Common myeloid progenitor, CD34-positive (primary cell): ENCODE measurements around the gene CDH13.

Experiments
- CTCF ChIA-PET: fragments of 350-600 bp; sonication (Branson Sonifier 250); formaldehyde crosslinking; loops from one replicate; lab custom pipeline; 2021; ENCODE audit warnings: antibody characterized with exemption; lab: Charles Lee
- POLR2A ChIA-PET: fragments of 350-600 bp; sonication (Branson Sonifier 250); formaldehyde crosslinking; loops from one replicate; lab custom pipeline; 2021; ENCODE audit warnings: antibody characterized with exemption; lab: Charles Lee
- DNase-seq, 3 donors: peaks; one replicate each; pipeline versions ENCODE4 v3.0.0 to v3.0.0-alpha.2; 2013
- H3K27ac ChIP-seq, 2 experiments: 1 replicate in 1 of 2; 2 replicates in 1 of 2; pipeline ENCODE4 v1.7.0; 2013; ENCODE audit warnings: inconsistent platforms in 2 of 2, low read length in 2 of 2, mild to moderate bottlenecking in 2 of 2, low read depth in 1 of 2, moderate library complexity in 1 of 2; ENCODE audit not compliant: severe bottlenecking in 2 of 2, insufficient read depth in 1 of 2, poor library complexity in 1 of 2
- H3K27me3 ChIP-seq, 5 experiments: replicated peaks in 2 of 5; 1 replicate in 3 of 5; 2 replicates in 2 of 5; pipeline versions ENCODE4 v1.6.1 to v1.7.0; 2013; ENCODE audit warnings: low read length in 4 of 5, mild to moderate bottlenecking in 2 of 5, moderate library complexity in 2 of 5, inconsistent platforms in 1 of 5; ENCODE audit not compliant: insufficient read depth in 5 of 5, control insufficient read depth in 4 of 5
- H3K36me3 ChIP-seq, 4 experiments: 1 replicate in 2 of 4; 2 replicates in 2 of 4; pipeline versions ENCODE4 v1.6.1 to v1.7.0; 2013; ENCODE audit warnings: low read length in 3 of 4, control low read depth in 1 of 4, mild to moderate bottlenecking in 1 of 4; ENCODE audit not compliant: control insufficient read depth in 4 of 4, insufficient read depth in 4 of 4
- H3K4me1 ChIP-seq, 4 experiments: 1 replicate in 3 of 4; 2 replicates in 1 of 4; pipeline versions ENCODE4 v1.6.1 to v1.7.1; 2013; ENCODE audit warnings: low read length in 3 of 4, mild to moderate bottlenecking in 3 of 4, control low read depth in 1 of 4, inconsistent platforms in 1 of 4, moderate library complexity in 1 of 4; ENCODE audit not compliant: control insufficient read depth in 4 of 4, insufficient read depth in 4 of 4; ENCODE audit errors: control extremely low read depth in 1 of 4
- H3K4me3 ChIP-seq, 7 experiments: 1 replicate in 4 of 7; 2 replicates in 3 of 7; pipeline versions ENCODE4 v1.5.1 to v1.7.0; 2013; ENCODE audit warnings: mild to moderate bottlenecking in 7 of 7, low read length in 6 of 7, moderate library complexity in 6 of 7, inconsistent platforms in 2 of 7, low read depth in 2 of 7, control low read depth in 1 of 7; ENCODE audit not compliant: insufficient read depth in 4 of 7, control insufficient read depth in 1 of 7; ENCODE audit errors: extremely low read depth in 1 of 7
- H3K9me3 ChIP-seq, 5 experiments: 1 replicate in 4 of 5; 2 replicates in 1 of 5; pipeline versions ENCODE4 v1.6.1 to v1.7.1; 2013; ENCODE audit warnings: low read length in 4 of 5, mild to moderate bottlenecking in 2 of 5, inconsistent platforms in 1 of 5, low read depth in 1 of 5, moderate library complexity in 1 of 5; ENCODE audit not compliant: control insufficient read depth in 4 of 5, insufficient read depth in 2 of 5; ENCODE audit errors: control extremely low read depth in 1 of 5
- WGBS: methylation state at CpG from one replicate; pipeline ENCODE4 v1.1.5; 2013; ENCODE audit not compliant: insufficient coverage; 5-methylcytosine and 5-hydroxymethylcytosine counted together

The CDH13 gene

GRCh38 chr16:83019963-83020362 is 393.2 kb downstream of the CDH13 start:
- POLR2A ChIA-PET: no interaction called here

GRCh38 chr16:83021045-83021444 is 394.3 kb downstream of the CDH13 start:
- POLR2A ChIA-PET: no interaction called here

More at GRCh38 chr16:83019963-83020362, 393.2 kb downstream of the CDH13 start:
- Histone ChIP-seq H3K4me3 (no peak overlapping the region), H3K36me3 (no peaks in the 10 kb centered on the region), H3K27ac (no peak overlapping the region), H3K27me3 (no peaks in the 10 kb centered on the region), H3K9me3 (no peaks in the 10 kb centered on the region), H3K4me1 (no peaks in the 10 kb centered on the region)
- CTCF ChIA-PET: no interaction called here
- DNase-seq: no peak
- 98% methylated on average over 6 of the region's 6 CpGs for WGBS

GRCh38 chr16:83021746-83022145 is 395.0 kb downstream of the CDH13 start:
- H3K4me1 ChIP-seq: no peaks in the 10 kb centered on the region
- no peak for DNase-seq
- H3K36me3 ChIP-seq: no peaks in the 10 kb centered on the region
- H3K9me3 ChIP-seq: no peaks in the 10 kb centered on the region
- WGBS: 94% methylated on average over 3 of the region's 3 CpGs
- no peak overlapping the region for H3K4me3 ChIP-seq
- CTCF ChIA-PET: no interaction called here
- no peak overlapping the region for H3K27ac ChIP-seq
- POLR2A ChIA-PET: no interaction called here
- no peaks in the 10 kb centered on the region for H3K27me3 ChIP-seq

More at GRCh38 chr16:83021045-83021444, 394.3 kb downstream of the CDH13 start:
- H3K27me3 ChIP-seq: no peaks in the 10 kb centered on the region
- CTCF ChIA-PET: no interaction called here
- H3K4me3 ChIP-seq: no peak overlapping the region
- no peaks in the 10 kb centered on the region for H3K4me1 ChIP-seq
- H3K36me3 ChIP-seq: no peaks in the 10 kb centered on the region
- no peak overlapping the region for H3K27ac ChIP-seq
- no peak for DNase-seq
- no peaks in the 10 kb centered on the region for H3K9me3 ChIP-seq
- 100% methylated on average over 1 of the region's 6 CpGs for WGBS

GRCh38 chr16:83023011-83023410 is 396.2 kb downstream of the CDH13 start:
- H3K4me1 ChIP-seq: no peaks in the 10 kb centered on the region
- H3K9me3 ChIP-seq: no peaks in the 10 kb centered on the region
- H3K27ac ChIP-seq: no peak overlapping the region
- DNase-seq: no peak
- WGBS: 92% methylated on average over 1 of the region's 4 CpGs
- no peaks in the 10 kb centered on the region for H3K27me3 ChIP-seq
- CTCF ChIA-PET: no interaction called here
- POLR2A ChIA-PET: no interaction called here
- H3K36me3 ChIP-seq: no peaks in the 10 kb centered on the region
- H3K4me3 ChIP-seq: no peak overlapping the region

- DNase-seq: no peak
- Histone ChIP-seq H3K27ac (no peak overlapping the region), H3K9me3 (no peaks in the 10 kb centered on the region), H3K4me3 (no peak overlapping the region), H3K36me3 (no peaks in the 10 kb centered on the region), H3K27me3 (no peaks in the 10 kb centered on the region), H3K4me1 (no peaks in the 10 kb centered on the region)
- CTCF ChIA-PET: no interaction called here
- POLR2A ChIA-PET: no interaction called here
- WGBS: 100% methylated on average over 1 of the region's 1 CpG
Observed at GRCh38 chr16:83023640-83024039, 396.9 kb downstream of the CDH13 start.

GRCh38 chr16:83027973-83028372 is 401.2 kb downstream of the CDH13 start:
- no peak overlapping the region for H3K27ac ChIP-seq
- H3K4me1 ChIP-seq: no peaks in the 10 kb centered on the region
- no peak for DNase-seq
- H3K27me3 ChIP-seq: no peaks in the 10 kb centered on the region
- no peak overlapping the region for H3K4me3 ChIP-seq
- ChIA-PET CTCF (no interaction called here), POLR2A (no interaction called here)
- peaks cover 0 to 4% (median 0%) of the 10 kb centered on the region in 5 experiments for H3K9me3 ChIP-seq
- H3K36me3 ChIP-seq: no peaks in the 10 kb centered on the region
- WGBS: 80% methylated on average over 1 of the region's 3 CpGs

- Histone ChIP-seq H3K27me3 (no peaks in the 10 kb centered on the region), H3K36me3 (no peaks in the 10 kb centered on the region), H3K9me3 (peaks cover 0 to 4% (median 0%) of the 10 kb centered on the region in 5 experiments), H3K4me3 (no peak overlapping the region), H3K4me1 (no peaks in the 10 kb centered on the region), H3K27ac (no peak overlapping the region)
- POLR2A ChIA-PET: no interaction called here
- DNase-seq: no peak
- CTCF ChIA-PET: no interaction called here
- 100% methylated on average over 1 of the region's 2 CpGs for WGBS
Observed at GRCh38 chr16:83029467-83029866, 402.7 kb downstream of the CDH13 start.
